Prostate gland (tissue), 2 donors: Measurements from ENCODE around the gene GPR18.

Experiments used
- CTCF ChIP-seq, 4 experiments: fragments of 200-600 bp in 2 of 4; fragments of 450-650 bp in 2 of 4; sonication (generic) in 2 of 4; IDR thresholded peaks; 1 replicate in 3 of 4; 2 replicates in 1 of 4; pipeline ENCODE4 v1.5.1; 2016 to 2019; ENCODE audit warnings: antibody characterized with exemption in 4 of 4, mild to moderate bottlenecking in 2 of 4, moderate library complexity in 2 of 4
- POLR2A ChIP-seq: fragments of 450-650 bp; IDR thresholded peaks from one replicate; pipeline ENCODE4 v1.6.1; 2016; ENCODE audit warnings: antibody characterized with exemption, mild to moderate bottlenecking
- POLR2AphosphoS5 ChIP-seq: sonication (generic); formaldehyde crosslinking; IDR thresholded peaks from one replicate; pipeline ENCODE4 v1.6.1; 2017; ENCODE audit warnings: antibody characterized with exemption

DNA sequence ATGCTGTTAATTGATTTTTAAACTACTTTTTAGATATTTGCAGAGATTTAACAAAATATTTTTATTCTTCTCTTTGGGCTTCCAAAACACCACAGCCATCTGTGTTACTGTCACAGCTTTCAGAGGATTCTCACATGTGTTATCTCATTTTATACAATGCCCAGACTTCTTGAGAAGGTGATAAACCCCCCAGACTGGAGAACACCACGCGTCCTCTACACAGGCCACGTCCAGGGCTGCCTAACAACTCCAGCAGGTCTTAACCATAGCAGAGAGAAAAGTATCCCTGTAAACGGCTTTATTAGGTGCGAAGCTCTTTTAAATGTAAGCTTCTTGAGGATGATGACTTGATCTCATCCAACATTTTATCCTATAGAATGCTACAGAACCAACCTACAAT, 47.0 kb upstream of the GPR18 start:
- no peak for TF ChIP-seq POLR2A
- no peak for TF ChIP-seq POLR2AphosphoS5
- no peak for TF ChIP-seq CTCF (IDR thresholded peaks at IDR 0.05)
